Gastrocnemius medialis (tissue), 4 donors: ENCODE data around the gene FLNB.

Source experiments
- POLR2A ChIP-seq, 2 donors: fragments of 450-650 bp; IDR thresholded peaks; one replicate each; pipeline ENCODE4 v1.6.1; 2017; ENCODE audit warnings: antibody characterized with exemption in 2 of 2, mild to moderate bottlenecking in 2 of 2, moderate library complexity in 2 of 2
- TF ChIP-seq, protein P1 (sequence below), 5 experiments: fragments of 450-650 bp in 3 of 5; fragments of 200-600 bp in 2 of 5; sonication (generic) in 2 of 5; IDR thresholded peaks in 4 of 5; conservative IDR thresholded peaks in 1 of 5; 1 replicate in 4 of 5; 2 replicates in 1 of 5; pipeline ENCODE4 v1.5.1; 2016 to 2019; ENCODE audit warnings: antibody characterized with exemption in 5 of 5, mild to moderate bottlenecking in 3 of 5, moderate library complexity in 3 of 5

- TF ChIP-seq, protein P1, sequence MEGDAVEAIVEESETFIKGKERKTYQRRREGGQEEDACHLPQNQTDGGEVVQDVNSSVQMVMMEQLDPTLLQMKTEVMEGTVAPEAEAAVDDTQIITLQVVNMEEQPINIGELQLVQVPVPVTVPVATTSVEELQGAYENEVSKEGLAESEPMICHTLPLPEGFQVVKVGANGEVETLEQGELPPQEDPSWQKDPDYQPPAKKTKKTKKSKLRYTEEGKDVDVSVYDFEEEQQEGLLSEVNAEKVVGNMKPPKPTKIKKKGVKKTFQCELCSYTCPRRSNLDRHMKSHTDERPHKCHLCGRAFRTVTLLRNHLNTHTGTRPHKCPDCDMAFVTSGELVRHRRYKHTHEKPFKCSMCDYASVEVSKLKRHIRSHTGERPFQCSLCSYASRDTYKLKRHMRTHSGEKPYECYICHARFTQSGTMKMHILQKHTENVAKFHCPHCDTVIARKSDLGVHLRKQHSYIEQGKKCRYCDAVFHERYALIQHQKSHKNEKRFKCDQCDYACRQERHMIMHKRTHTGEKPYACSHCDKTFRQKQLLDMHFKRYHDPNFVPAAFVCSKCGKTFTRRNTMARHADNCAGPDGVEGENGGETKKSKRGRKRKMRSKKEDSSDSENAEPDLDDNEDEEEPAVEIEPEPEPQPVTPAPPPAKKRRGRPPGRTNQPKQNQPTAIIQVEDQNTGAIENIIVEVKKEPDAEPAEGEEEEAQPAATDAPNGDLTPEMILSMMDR (IDR thresholded peaks at IDR 0.05 in 4 of 5, conservative IDR thresholded peaks at IDR 0.05 in 1 of 5), result no peak
- TF ChIP-seq POLR2A (IDR thresholded peaks at IDR 0.05), result no peak
These were observed 182.1 kb downstream of the FLNB start for GRCh38 chr3:58190291-58190690.
